Erythroblast (primary cell): Measurements from ENCODE around the gene BCL2L12.

Source experiments
- GATA1 ChIP-seq: IDR thresholded peaks from 2 replicates; pipeline ENCODE4 v1.6.1; 2011; ENCODE audit warnings: low read depth, mild to moderate bottlenecking, control low read depth, low read length, moderate library complexity
- POLR2A ChIP-seq: IDR thresholded peaks from 2 replicates; pipeline ENCODE4 v1.6.1; 2011; ENCODE audit warnings: mild to moderate bottlenecking, low read length

DNA sequence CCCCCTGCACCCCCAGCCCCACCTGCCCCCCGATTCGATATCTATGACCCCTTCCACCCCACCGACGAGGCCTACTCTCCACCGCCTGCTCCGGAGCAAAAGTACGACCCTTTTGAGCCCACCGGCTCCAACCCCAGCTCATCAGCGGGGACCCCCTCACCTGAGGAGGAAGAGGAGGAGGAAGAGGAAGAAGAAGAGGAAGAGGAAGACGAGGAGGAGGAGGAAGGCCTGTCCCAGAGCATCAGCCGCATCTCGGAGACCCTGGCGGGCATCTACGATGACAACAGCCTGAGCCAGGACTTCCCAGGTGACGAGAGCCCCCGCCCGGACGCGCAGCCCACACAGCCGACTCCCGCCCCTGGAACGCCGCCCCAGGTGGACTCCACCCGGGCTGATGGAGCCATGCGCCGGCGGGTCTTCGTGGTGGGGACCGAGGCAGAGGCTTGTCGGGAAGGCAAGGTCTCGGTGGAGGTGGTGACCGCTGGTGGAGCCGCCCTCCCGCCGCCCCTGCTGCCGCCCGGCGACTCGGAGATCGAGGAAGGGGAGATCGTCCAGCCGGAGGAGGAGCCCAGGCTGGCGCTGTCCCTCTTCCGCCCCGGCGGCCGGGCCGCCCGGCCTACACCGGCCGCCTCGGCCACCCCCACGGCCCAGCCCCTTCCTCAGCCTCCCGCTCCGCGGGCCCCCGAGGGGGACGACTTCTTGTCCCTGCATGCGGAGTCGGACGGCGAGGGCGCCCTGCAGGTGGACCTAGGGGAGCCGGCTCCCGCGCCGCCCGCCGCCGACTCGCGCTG, 14.5 kb upstream of the BCL2L12 start:
- no peak for TF ChIP-seq POLR2A
- no peak for TF ChIP-seq GATA1
